AG10803 (cell line): ENCODE measurements around the gene EPB41L5.
A peak's percentile ranks its signal among the peaks of the same experiment; 100 is the strongest.

ENCODE experiments used
- DNase-seq: peaks from one replicate; pipeline ENCODE4 v3.0.0; 2010; ENCODE audit warnings: low read depth
- H3K4me3 ChIP-seq: 2 replicates; pipeline ENCODE4 v1.5.1; 2011; ENCODE audit warnings: mild to moderate bottlenecking, low read length, control low read depth
- TF ChIP-seq, protein P1 (sequence below): conservative IDR thresholded peaks from 2 replicates; pipeline ENCODE4 v1.5.1; 2011; ENCODE audit warnings: mild to moderate bottlenecking, low read length, control low read depth, inconsistent platforms

EPB41L5 gene

DNA sequence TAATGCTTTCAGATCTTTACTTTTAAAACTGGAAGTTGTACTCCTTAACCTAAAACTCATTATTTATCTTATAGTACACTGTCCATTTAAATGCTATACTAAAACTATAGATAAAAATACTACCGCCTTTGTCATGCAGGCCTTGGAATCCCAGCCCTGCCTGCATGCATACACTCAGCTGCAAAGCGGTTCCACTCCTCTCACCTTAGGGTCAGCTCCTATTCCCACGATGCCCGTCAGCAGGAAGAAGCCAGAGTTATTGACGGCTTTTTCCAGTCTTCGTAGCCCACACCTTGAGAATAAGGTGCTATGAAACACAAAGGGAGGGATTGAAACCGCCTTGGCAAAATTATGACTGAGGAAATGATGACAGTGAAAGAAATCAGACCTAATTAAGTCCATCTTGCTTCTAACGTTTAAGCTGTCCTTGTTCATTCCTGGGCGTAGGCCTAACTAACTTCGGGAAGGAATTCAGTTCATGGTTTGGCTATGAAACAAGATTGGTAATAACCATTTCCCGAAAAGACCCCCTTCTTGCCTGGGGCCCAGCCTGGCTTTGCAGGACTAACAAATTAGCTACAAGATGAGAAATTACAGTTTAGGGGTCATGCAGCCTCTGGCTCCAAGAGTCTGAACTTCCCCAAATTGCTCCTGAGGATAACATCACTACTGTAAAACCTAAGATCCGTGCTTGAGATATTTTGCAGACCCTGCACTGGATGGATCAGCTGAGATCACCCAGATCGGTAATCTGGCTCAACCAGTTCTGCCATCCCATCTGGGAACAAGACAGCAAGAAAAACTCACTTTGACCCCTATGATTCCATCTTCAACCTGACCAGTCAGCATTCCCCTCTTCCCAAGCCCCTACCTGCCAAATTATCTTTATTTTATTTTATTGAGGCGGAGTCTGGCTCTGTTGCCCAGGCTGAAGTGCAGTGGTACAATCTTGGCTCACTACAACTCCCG is 17.1 kb downstream of the EPB41L5 start:
- TF ChIP-seq, protein P1, sequence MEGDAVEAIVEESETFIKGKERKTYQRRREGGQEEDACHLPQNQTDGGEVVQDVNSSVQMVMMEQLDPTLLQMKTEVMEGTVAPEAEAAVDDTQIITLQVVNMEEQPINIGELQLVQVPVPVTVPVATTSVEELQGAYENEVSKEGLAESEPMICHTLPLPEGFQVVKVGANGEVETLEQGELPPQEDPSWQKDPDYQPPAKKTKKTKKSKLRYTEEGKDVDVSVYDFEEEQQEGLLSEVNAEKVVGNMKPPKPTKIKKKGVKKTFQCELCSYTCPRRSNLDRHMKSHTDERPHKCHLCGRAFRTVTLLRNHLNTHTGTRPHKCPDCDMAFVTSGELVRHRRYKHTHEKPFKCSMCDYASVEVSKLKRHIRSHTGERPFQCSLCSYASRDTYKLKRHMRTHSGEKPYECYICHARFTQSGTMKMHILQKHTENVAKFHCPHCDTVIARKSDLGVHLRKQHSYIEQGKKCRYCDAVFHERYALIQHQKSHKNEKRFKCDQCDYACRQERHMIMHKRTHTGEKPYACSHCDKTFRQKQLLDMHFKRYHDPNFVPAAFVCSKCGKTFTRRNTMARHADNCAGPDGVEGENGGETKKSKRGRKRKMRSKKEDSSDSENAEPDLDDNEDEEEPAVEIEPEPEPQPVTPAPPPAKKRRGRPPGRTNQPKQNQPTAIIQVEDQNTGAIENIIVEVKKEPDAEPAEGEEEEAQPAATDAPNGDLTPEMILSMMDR = no peak
- DNase-seq = peak; percentile 60
- H3K4me3 ChIP-seq = no peak overlapping the region

DNA sequence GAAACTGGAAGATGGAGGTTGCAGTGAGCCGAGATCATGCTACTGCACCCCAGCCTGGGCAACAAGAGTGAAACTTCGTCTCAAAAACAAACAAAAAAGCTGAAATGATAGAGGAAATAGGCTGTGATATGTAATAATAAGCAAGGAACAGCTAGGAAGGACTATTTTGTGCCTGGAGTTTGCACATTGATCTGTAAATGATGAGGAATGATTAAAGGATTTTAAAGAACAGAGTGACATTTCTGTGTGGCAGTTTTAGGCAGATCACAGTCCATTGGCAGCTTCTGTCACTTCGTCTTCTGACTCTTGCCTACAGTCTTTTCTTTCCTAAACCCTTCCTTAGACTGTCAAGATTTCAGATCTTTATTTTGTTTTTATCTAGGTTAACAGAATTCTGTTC is 19.4 kb downstream of the EPB41L5 start:
- no peak overlapping the region for H3K4me3 ChIP-seq
- DNase-seq = no peak
- TF ChIP-seq, protein P1 = no peak

DNA sequence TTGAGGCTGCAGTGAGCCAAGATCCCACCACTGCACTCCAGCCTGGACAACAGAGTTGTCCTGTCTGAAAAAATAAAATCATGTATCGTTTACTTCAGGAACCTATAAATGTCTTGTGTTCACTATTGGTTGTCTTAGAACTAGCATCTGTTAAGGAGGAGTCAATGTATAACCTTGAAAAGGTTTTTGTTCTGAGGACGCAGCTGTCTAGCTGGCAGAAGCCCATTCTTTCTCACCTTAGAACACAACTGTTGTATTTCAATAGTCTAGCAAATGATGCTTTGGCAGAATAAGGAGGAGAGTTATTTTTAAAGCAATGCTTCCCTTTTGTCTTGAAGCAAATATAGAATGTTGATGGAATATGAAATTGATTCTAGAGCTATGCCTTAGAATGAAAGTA is 21.1 kb downstream of the EPB41L5 start:
- TF ChIP-seq, protein P1 = no peak
- DNase-seq = no peak

DNA sequence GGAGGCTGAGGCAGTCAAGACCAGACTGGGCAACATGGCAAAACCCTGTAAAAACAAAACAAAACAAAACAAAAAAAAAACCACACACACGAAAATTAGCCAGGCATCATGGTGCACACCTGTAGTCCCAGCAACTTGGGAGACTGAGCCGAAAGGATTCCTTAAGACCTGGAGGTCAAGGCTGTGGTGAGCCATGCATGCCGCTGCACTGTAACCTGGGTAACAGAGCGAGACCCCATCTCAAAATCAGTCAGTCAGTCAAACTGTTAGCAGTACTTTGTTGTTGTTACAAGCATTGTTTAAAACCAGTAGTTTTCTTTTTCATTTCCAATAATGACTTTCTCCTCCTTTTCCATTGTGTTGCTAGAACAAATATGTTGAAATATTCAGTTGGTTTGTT is 21.7 kb downstream of the EPB41L5 start:
- DNase-seq = no peak
- H3K4me3 ChIP-seq = no peak overlapping the region
- TF ChIP-seq, protein P1 = no peak

More for the DNA sequence above, 21.1 kb downstream of the EPB41L5 start:
- H3K4me3 ChIP-seq = no peak overlapping the region

DNA sequence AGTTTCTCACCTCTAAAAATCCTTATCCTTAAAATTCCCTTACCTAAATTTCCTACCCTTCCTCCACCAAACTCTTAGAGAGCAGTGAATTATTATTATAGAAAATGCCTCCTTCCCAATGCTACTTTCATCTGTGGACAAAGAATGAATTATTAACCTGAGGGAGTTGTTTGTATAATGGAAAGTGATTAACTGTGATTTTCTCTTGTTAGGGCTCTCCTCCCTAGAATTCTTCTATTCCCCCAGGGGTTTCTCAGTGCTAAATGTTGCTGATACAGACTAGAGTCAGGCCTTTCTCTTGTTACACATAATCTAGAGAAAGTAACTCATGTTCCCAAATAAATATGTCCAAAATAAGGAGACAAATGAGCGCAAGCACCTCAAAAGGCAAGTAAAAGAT is 23.3 kb downstream of the EPB41L5 start:
- DNase-seq = no peak
- H3K4me3 ChIP-seq = no peak overlapping the region
- TF ChIP-seq, protein P1 = no peak

DNA sequence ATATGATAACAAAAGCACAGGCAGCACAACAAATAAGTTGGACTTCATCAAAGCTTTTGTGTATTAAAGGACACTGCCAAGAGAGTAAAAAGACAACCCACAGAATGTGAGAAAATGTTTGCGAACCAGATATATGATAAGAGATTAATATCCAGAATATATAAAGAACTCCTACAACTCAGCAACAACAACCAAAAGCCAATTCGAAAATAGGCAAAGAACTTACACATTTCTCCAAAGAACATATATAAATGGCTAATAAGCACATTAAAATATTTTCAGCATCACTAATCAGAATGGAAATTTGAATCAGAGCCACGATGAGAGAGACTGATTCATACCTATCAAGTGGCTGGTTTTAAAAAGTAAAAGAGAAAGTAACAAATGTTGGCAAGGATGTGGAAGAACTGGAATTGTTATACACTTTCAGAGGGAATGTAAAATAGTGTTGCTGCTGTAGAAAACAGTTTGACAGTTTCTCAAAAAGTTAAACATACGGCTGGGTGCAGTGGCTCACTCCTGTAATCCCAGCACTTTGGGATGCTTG is 25.2 kb downstream of the EPB41L5 start:
- TF ChIP-seq, protein P1 = no peak
- no peak for DNase-seq
- no peak overlapping the region for H3K4me3 ChIP-seq

DNA sequence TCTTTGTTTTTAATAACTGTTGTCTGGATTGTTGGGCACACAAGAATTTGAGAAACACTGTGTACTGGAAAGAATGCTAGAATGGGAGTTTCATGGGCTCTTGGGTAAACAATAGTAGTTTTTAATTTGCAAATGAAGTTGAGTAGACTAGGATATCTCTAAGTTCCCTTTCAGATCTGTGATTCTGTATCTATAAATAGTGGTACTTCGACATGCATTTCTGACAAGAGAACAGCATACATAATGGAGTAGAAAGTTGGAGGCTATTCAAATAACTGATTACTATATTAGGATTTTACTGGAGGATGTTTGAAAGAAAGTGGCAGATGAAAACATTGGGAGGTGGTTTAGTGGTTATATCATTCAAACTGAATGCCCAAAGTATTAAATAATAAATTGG is 29.5 kb downstream of the EPB41L5 start:
- DNase-seq = no peak
- no peak overlapping the region for H3K4me3 ChIP-seq
- TF ChIP-seq, protein P1 = no peak
